GM21526 (cell line): Measurements from ENCODE around the gene CLDN15.
A peak's percentile ranks its signal among the peaks of the same experiment; 100 is the strongest.

Source experiments
- ATAC-seq: cut with Tn5 transposase; IDR thresholded peaks from one replicate; pipeline ENCODE4 v1.9.1; 2021; ENCODE audit warnings: moderate library complexity; ENCODE audit not compliant: unreplicated experiment, low FRiP score

Gene CLDN15

DNA sequence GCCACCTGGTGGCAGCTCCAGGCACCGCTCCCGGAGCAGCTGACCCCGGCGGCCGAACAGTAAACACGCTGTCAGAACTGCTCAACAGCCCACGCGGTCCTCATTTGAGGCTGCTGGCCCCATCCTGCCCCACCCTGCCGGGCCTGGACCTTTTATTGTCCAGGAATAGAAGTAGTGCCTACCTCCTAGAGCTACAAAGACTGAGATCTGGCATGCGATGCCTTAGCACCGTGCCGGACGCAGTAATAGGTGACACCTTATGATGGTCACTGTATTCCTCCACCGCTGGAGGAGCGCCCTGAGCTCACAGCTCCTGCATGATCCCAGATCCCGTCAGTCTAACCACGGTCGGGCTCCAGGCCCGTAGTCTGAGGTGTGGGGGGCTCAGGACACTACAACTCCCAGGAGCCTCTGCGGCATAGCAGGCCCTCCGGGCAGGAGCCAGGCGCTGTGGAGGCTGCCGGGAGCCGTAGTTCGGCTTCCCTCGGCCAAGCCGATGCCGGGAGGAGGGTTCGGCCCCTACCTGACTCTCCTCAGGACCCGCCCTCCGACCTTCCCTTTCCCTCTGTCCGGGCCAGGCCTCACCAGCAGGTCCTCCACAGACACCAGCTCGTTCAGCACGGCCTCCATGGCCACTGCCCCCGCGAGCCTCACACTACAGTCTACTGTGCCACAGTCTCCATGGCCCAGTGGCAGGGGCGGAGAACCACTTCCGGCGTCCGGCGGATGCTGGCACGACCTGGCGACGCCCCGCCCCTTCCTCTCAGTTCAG is 7.0 kb upstream of the CLDN15 start, which contains the start of gene FIS1:
FIS1 (minus strand) TSS at position 707 of the 772 bp plus-strand sequence; CDS start at position 630, 77 bp downstream.
- peak; percentile 80 for ATAC-seq

DNA sequence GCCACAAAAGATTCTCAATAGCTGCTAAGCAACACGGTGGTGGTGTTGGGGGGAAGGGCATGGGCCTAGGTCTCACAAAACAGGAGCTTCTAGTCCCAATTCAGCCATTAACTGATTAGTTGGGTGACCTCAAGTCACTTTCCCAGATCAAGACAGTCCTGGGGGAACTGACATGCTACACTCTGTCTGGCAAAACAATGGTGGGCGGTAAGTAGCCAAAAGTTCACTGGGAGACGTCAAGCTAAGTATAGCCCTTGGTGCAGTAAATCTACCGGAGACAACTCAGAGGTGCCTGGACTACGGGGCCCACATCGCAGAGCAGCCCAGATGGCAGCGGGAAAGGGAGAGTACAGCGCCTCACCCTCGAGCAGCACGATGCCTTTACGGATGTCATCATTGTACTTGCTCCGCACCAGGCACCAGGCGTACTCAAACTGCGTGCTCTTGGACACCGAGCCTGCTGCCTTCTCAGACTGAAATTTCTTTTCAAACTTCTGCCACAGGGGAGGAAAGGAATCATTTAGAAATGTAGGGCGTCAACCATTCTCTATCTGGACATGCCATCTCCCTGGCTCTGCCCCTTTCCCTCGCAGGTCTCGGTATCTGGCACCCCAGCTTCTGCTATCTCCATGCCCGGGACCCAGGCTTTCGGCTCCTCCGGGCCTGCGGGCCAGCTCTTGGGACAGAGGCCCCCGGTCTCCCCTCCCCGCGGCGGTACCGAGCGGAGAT is 6.2 kb upstream of the CLDN15 start:
- ATAC-seq: no peak

DNA sequence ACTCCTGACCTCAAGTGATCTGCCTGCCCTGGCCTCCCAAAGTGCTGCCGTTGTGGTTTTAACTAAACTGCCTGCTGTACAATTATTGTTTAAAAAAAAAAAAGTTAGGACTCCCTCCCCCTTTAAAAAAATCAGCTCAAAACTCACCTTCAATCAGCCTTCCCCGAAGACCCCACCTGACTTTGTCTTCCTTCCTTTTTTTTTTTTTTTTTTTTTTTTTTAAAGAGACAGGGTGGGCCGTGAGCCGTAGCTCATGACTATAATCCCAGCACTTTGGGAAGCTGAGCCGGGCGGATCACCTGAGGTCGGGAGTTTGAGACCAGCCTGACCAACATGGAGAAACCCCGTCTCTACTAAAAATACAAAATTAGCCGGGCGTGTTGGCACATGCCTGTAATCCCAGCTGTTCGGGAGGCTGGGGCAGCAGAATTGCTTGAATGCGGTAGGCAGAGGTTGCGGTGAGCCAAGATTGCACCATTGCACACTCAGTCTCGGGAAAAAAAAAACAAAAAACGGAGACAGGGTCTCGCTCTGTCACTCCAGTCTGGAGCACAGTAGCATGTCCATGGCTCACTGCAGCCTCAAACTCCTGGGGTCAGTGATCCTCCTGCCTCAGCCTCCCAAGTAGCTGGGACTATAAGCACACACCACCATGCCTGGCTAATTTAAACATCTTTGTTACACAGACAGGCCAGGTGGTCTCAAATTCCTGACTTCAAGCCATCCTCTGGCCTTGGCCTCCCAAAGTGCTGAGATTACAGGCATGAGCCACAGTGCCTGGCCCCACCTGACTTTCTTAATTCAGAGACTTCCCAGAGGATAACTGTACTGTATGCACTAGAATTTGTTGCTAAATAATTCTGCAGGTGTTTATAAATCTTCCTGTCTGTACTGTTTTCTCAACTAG is 4.1 kb upstream of the CLDN15 start:
- no peak for ATAC-seq

DNA sequence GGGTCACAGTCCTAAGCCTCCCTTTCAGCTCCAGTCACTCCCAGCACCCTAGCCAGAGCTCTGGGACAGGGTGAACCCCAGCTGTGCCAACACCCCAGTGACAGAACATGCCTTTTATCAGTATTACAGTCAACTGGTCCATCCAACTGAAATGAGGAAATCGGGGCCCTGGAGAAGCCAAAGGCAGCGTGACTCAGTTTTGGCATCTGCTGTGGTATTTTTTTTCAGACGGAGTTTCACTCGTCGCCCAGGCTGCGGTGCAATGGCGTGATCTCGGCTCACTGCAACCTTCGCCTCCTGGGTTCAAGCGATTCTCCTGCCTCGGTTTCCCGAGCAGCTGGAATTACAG is 3.4 kb upstream of the CLDN15 start:
- no peak for ATAC-seq

DNA sequence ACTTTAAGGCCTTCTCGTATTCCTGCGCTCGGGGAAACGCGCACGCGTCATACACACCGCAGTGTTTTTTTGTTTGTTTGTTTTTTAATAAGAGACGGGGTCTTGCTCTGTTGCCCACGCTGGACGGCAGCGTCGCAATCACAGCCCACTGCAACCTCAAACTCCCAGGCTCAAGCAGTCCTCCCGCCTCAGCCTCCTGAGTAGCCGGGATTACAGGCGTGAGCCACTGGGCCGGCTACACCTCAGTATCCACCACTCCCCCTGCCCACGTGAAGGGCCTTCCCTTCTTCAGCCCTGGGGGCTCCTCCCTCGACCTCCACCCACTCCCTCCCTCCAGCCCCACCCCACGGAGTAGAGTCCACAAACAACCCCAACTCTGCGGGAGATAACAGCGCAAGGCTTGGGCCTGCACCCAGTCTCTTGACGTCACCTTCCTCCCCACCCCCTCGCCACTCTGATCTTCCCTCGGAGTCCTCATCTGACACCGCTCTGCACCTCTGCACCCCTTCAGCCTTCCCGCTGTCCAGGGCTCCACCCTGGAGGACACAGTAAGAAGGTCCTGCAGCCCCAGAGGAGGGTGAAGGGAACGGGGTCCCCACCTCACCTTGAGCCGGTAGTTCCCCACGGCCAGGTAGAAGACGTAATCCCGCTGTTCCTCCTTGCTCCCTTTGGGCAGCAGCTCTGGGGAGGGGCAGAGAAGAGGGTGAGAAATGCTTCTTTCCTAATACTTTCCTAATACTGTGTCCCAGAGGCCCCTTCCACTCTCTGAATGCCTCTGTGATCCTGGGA is 2.8 kb upstream of the CLDN15 start:
- no peak for ATAC-seq

DNA sequence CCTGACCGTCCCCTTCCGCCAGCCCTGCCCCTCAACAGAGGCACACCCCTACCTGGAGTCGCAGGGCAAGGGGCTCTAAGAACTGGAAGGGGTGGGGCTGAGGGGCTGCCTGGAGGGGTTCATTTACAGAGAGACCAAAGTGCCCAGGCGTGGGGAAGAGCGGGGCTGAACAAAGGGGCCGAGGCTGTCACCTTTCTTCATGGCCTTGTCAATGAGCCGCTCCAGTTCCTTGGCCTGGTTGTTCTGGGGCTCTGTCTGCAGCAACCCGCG is 2.3 kb upstream of the CLDN15 start:
- ATAC-seq: no peak

DNA sequence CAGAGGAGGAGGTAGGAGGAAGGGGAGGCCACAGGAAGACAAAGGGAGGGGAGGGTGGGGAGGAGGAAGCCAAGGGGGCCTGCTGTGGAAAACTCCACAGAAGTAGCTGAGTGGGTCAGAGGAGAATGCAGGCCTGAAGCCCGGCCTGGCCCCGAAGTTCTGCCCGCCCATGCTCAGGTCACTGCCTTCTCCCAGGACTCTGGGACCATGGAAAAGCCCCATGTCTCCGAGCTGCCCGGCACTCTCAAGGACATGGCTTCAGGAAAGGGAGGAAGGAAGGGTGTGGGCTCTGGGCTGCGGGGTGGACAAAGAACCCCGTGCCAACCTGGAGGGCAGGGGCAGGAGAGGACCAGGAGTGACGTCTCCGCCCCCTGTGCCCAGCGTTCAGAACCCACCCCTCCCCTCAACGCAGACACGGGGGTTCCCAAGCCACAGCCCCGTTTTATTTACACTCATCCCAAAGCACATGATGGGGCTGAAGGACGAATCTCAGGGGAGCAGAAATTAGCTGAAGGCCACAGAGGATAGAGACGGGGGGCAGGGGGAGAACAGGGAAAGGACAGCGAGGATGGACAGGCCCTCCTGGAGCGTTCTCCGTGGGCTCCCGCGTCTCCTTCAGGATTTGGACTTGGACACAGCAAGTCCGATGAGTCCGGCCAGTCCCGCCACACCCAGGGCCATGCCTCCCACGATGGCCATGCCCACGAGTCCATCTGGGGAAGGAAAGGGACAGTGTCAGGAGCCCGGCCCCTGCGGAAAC is 1.8 kb upstream of the CLDN15 start:
- no peak for ATAC-seq

DNA sequence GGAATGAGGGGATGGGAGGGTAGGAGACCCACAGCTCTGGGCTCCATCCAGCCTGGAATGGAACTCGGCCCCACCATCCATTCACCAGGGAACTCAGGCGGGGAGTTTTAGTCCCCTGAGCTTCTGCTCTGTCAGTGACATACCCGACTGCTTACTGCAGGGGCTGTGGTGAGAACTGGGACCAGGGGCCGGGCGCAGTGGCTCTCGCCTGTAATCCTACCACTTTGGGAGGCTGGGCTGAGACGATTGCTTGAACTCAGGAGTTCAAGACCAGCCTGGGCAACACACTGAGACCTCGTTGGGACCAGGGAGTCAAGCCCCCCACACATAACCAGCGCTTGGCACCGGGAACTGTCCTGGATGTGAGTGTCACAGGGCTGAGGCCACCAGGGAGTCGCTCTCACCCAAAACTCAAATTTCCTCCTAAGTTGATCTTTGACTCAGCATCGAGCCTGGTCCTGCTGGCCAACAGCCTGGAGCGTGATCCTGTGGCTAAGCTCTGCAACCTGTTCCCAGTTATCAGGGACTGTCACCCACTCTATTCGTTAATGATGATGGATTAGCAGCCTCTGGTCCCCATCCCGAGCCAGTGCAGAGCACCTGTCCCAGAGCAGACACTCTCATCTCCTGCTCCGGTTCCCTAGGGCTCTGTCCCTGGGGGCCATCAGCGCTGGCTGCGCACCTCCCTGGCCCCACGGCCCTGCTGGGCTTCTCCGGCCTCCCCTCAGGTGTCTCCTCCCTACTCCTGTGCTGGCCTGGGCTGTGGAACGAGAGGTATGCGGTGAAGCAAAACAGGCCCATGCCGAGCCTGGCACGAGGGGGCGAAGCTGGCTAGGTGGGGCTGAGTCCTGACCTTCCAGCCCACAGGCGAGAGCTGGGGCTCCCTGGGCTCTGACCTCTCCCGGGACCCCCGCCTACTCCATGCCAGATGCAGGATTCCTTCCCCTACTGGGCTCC is 902 bp upstream of the CLDN15 start:
- no peak for ATAC-seq

DNA sequence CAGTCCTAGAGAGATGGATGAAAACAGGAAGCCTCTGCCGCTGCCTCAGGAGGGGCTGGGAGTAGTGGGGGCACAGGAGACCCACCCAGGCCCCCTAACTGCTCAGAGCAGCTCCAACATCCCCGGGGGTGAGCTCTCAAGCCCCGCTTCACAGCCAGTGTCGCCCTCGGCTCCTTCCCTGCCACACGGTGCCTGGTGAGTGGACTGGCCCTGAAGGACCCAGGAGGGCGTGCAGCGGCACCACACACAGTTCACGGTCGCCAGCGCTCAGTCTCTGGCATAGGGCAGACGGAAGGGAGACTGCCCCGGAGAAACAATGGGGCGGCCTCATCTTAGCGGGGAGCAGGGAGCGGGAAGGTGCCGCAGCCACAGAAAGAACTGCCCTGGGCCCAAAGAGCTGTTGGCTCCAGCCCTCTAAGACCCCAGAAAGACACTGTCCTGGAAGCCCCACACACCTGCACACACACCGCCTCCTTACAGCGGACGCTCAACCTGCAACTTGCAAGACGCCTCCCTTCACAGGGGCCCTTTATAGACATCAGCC is 1.2 kb downstream of the CLDN15 start:
- ATAC-seq: no peak

DNA sequence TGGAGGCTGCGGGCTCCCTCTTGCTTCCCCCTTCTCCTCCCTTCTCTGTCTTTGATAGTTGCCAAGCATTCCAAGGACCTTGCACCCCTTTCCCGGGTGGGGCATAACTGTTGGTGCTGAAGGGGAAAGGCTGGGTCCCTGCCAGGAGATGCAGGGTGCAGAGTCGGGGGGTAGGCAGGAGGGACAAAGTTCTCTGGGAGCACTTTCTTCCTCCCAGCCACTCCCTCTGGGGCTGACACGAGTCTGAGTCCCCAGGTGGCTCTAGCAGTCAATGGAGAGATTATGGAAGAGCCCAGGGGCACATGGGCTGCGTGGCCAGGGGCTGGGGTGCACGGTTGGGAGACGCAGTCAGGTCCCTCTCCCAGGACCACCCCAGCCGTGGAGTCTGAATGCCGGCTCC is 2.1 kb downstream of the CLDN15 start:
- ATAC-seq: no peak

DNA sequence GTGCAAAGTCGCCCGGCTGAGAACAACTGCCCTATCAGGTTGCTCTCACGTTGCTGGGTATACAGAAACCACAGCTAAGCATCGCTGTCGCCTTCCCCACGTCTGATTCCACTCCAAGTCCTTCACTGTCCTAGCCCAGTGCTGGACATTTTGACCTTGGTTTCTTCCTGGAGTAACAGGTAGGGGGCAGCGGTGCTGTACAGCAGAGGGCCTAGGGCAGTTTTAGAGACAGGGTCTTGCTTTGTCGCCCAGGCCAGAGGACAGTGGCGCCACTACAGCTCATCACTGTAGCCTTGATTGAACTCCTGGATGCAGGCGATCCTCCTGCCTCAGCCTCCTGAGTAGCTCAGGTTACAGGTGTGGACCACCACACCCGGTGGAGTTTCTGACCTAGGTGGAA is 2.6 kb downstream of the CLDN15 start:
- ATAC-seq: no peak

DNA sequence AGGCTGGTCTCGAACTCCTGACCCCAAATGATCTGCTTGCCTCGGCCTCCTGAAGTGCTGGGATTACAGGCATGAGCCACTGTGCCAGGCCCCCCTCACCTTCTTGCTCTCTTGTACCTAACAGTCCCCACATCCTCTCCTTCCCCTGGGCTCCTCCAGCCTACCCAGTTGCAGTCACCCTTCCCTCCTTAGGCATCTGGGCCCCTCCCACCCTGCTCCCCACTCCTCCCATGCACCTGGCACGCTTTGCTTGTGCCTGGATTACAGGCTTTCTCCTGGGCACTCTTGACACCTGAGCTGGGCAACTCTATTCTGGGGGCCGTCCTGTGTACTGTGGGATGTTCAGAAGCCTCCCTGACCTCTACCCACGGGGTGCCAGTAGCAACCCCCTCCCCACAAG is 3.0 kb downstream of the CLDN15 start:
- ATAC-seq: no peak

DNA sequence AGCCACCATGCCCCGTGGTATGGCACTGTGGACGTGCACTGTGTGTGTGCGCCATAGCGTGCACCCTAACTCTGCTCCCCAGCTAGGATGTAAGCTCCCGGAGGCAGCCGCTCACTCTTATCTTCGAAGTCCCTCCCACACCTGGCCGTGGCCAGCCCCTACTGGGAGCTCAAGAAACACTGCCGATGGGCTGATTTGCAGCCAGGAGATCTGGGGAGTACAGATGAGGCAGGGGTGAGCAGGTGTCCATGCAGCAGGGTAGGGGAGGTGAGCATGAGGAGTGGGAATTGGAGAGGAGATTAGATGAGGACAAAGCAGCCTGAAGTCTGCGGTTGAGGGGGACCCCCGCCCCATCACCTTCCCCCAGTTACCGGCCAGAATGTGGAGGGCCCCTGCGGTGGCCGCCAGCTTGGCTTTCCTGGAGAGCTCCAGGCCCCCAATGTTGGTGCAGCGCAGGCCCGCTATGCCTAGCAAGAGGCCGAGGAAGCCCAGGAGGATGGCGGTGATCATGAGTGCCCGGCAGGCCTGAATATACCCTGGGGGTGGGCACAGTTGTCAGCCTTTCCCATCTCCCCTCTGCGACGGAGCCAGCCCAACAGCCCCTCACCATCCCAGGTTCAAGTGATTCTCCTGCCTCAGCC is 3.6 kb downstream of the CLDN15 start:
- ATAC-seq: no peak

DNA sequence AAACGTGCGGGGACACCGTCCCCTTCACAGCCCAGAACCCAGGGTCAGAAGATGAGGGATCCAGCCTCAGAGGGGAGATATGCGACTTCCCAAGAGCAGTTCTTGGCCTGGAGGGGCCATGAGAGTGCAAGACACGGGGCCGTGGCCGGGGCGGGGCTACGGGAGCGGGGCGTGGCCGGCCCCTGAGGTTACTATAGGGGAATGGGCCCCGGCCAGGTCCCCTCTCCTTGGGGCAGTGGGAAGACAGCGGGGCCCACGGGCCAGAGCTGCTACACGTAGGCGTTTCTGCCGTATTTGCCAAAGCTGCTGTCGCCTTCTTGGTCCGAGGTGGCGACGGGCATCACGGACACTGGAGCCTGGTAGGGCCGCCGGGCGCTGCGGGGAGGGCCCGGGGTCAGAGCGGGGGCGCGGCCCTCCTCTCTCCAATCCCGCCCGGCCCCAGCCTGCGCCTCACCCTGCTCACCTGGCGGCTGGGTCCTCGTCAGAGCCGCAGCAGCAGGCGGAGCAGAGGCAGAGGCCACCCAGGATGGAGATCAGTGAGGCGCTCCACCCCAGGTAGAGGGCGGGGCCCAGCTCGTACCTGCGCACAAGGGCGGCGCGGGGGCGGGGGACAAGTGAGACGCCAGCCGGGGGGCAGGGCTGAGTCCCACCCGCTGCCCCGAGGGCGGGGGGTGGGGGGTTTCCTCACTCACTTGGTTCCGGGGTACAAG is 5.3 kb downstream of the CLDN15 start:
- no peak for ATAC-seq

DNA sequence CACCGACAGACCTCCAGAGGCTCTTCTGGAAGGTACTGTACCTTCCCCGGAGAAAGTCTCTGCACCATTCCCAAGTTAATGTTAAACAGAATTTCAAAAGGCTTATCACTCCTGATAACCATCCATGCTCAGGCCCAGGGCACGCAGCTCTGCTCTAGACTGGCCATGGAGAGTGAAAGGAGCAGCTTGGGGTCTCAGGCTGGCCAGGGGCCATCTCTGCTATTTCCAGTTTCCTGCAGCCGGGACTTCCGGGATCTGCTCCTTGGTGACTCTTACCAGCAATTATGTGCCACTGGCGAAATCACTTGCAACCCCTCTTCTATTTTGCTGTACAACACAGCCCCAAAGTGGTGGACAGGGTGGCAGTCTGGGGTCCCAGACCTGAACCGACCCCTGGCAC is 6.0 kb downstream of the CLDN15 start:
- no peak for ATAC-seq

DNA sequence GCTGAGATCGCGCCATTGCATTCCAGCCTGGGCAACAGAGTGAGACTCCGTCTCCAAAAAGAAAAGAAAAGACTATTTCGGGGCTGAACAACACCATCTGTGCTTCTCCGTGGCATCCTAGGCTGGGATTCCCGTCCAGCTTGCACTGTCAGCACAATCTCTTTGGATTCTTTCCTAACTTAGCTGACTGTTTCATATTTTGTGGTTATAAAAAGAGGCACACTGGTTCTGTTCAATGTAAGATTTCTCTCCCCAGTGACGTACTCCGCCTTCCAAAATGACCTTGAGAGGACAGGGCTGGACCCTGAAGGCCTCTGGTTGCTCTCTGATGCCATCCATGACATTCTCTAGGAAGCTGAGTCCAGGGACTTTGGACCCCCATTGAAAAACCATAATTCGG is 10.9 kb downstream of the CLDN15 start:
- no peak for ATAC-seq

DNA sequence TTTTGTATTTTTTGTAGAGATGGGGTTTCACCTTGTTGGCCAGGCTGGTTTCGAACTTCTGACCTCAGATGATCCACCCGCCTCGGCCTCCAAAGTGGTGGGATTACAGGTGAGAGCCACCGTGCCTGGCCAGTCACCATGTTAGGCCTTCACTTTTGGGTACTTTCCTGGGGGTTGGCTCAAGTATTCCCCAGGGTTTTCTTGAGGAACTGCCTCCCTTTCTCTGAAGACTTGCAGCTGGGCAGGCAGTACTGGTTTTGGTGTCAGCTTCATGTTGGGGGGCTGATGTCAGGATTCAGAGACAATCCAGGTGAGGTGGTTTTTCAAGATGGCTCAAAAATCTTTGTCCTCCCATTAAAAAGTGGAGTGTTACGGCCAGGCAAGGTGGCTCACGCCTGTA is 12.0 kb downstream of the CLDN15 start:
- ATAC-seq: no peak
